K562 (cell line): ENCODE data around the gene ITSN2. TPM values are rescaled to one million over a fixed set of nuclear protein-coding genes. Genes with fewer than 3 reads are reported as not detected.

Experiments used
- ATAC-seq: fragments of 200-7000 bp; cut with Tn5 transposase; 3 replicates; pipeline ENCODE4 v1.9.1; 2020; ENCODE audit warnings: moderate library complexity
- BruUV-seq: library from RNA; stranded (reverse); fragments of 400-500 nt; replicated peaks from 2 replicates; lab custom pipeline; 2021; lab: Mats Ljungman, UMichigan
- CTCF ChIA-PET: fragments of 300-600 bp; formaldehyde crosslinking; extraction: SDS; loops from one replicate; lab custom pipeline; 2021; ENCODE audit warnings: low intra/inter-chr PET ratio; lab: Yijun Ruan, JAX
- POLR2A ChIA-PET: fragments of 300-600, 350-650 bp; sonication (Branson Sonifier 250); formaldehyde crosslinking; extraction: SDS; loops from one replicate; lab custom pipeline; 2021; ENCODE audit warnings: antibody characterized with exemption, inconsistent platforms; lab: Yijun Ruan, JAX
- DNase-seq, 4 experiments: peaks; one replicate each; pipeline versions ENCODE4 v3.0.0 to v3.0.0-alpha.2; 2011 to 2018; ENCODE audit warnings: low spot score in 3 of 4, mixed read lengths in 3 of 4; ENCODE audit errors: extremely low read depth in 1 of 4
- FAIRE-seq: peaks from 2 replicates; lab custom pipeline; 2011; peaks lifted over from hg19 to GRCh38; lab: Jason Lieb, UNC
- H2AFZ ChIP-seq: 2 replicates; pipeline ENCODE4 v1.6.0; 2011; ENCODE audit warnings: low read depth, low read length, control low read depth, inconsistent platforms
- H3K27ac ChIP-seq: fragments of 200-600 bp; 3 replicates; pipeline ENCODE4 v1.8.0; 2011; ENCODE audit warnings: low read depth, mild to moderate bottlenecking, control low read depth, inconsistent platforms, low read length, moderate library complexity, mixed read lengths; ENCODE audit errors: extremely low read depth
- H3K27me3 ChIP-seq, 2 experiments: fragments of 300-600 bp in 1 of 2; 2 replicates in 1 of 2; 3 replicates in 1 of 2; pipeline versions ENCODE4 v1.6.0 to v1.8.0; 2011; ENCODE audit warnings: inconsistent platforms in 2 of 2, low read length in 2 of 2, mild to moderate bottlenecking in 1 of 2, mixed read lengths in 1 of 2, moderate library complexity in 1 of 2; ENCODE audit not compliant: control insufficient read depth in 2 of 2, insufficient read depth in 2 of 2
- H3K36me3 ChIP-seq: fragments of 300-600 bp; 3 replicates; pipeline ENCODE4 v1.8.0; 2011; ENCODE audit warnings: mild to moderate bottlenecking, low read length, inconsistent platforms; ENCODE audit not compliant: control insufficient read depth, insufficient read depth
- H3K4me1 ChIP-seq, 2 experiments: fragments of 200-600 bp in 1 of 2; replicated peaks in 1 of 2; 2 replicates in 1 of 2; 3 replicates in 1 of 2; pipeline versions ENCODE4 v1.5.1 to v1.8.0; 2011; ENCODE audit warnings: inconsistent platforms in 2 of 2, low read length in 2 of 2, mild to moderate bottlenecking in 1 of 2, mixed read lengths in 1 of 2, moderate library complexity in 1 of 2; ENCODE audit not compliant: control insufficient read depth in 2 of 2, insufficient read depth in 2 of 2
- H3K4me2 ChIP-seq: 2 replicates; pipeline ENCODE4 v1.6.1; 2011; ENCODE audit warnings: low read length, control low read depth, inconsistent platforms, mixed read lengths; ENCODE audit not compliant: insufficient read depth
- H3K4me3 ChIP-seq: fragments of 200-600 bp; sonication (generic), shearing (Covaris generic); 2 replicates; pipeline ENCODE4 v1.5.1; 2016; ENCODE audit warnings: control low read depth, inconsistent platforms
- H3K79me2 ChIP-seq: fragments of 200-600 bp; 3 replicates; pipeline ENCODE4 v1.8.0; 2011; ENCODE audit warnings: low read length, inconsistent platforms; ENCODE audit not compliant: control insufficient read depth, insufficient read depth
- H3K9ac ChIP-seq, 2 experiments: 2 replicates each; pipeline versions ENCODE4 v1.6.0 to v1.6.1; 2011; ENCODE audit warnings: low read depth in 2 of 2, low read length in 2 of 2, control low read depth in 1 of 2, inconsistent platforms in 1 of 2, mild to moderate bottlenecking in 1 of 2, mixed read lengths in 1 of 2; ENCODE audit not compliant: insufficient read depth in 1 of 2
- H3K9me1 ChIP-seq: one replicate; pipeline ENCODE4 v1.6.0; 2011; ENCODE audit warnings: inconsistent platforms, mild to moderate bottlenecking, low read length, moderate library complexity; ENCODE audit not compliant: control insufficient read depth, insufficient read depth
- H3K9me3 ChIP-seq: replicated peaks from 2 replicates; pipeline ENCODE4 v1.5.1; 2011; ENCODE audit warnings: low read depth, low read length, inconsistent platforms; ENCODE audit not compliant: control insufficient read depth, insufficient read depth
- H4K20me1 ChIP-seq: replicated peaks from 2 replicates; pipeline ENCODE4 v1.6.1; 2011; ENCODE audit warnings: low read length, inconsistent platforms, mixed read lengths; ENCODE audit not compliant: control insufficient read depth, insufficient read depth
- CBX3 ChIP-seq, 2 experiments: IDR thresholded peaks; 1 replicate in 1 of 2; 2 replicates in 1 of 2; pipeline ENCODE4 v1.6.1; 2012; ENCODE audit warnings: inconsistent platforms in 2 of 2, low read length in 2 of 2, borderline replicate concordance in 1 of 2, control low read depth in 1 of 2
- CBX5 ChIP-seq: IDR thresholded peaks from 2 replicates; pipeline ENCODE4 v1.6.1; 2014; ENCODE audit warnings: low read depth, borderline replicate concordance
- KAT7 ChIP-seq: sonication (generic); formaldehyde crosslinking; IDR thresholded peaks from 2 replicates; pipeline ENCODE4 v1.8.0; 2022; ENCODE audit warnings: missing genetic modification reagents, mild to moderate bottlenecking, borderline replicate concordance
- NFXL1 ChIP-seq: fragments of 450-650 bp; formaldehyde crosslinking; IDR thresholded peaks from 2 replicates; pipeline ENCODE4 v1.4.0; 2021; ENCODE audit warnings: mild to moderate bottlenecking
- TRIM24 ChIP-seq, 2 experiments: fragments of 450-650 bp; IDR thresholded peaks; 2 replicates each; pipeline ENCODE4 v1.6.1; 2016
- TRIM28 ChIP-seq: fragments of 450-650 bp; IDR thresholded peaks from 2 replicates; pipeline ENCODE4 v1.6.1; 2017
- WGBS: fragments of 100-300 bp; shearing (Covaris generic); methylation state at CpG from one replicate; pipeline ENCODE4 v1.1.6; 2016; ENCODE audit warnings: low coverage, mixed read lengths; ENCODE audit not compliant: insufficient coverage; ENCODE audit errors: missing lambda C conversion rate; 5-methylcytosine and 5-hydroxymethylcytosine counted together
- in situ Hi-C: fragments of 300-500 bp; cut with MboI; formaldehyde crosslinking; loops from 4 replicates; pipeline ENCODE4 v1.15.0; 2018; ENCODE audit warnings: inconsistent platforms, mixed read lengths
- intact Hi-C: fragments of 100-400 bp; cut with micrococcal nuclease; formaldehyde crosslinking; loops from 2 replicates; pipeline ENCODE4 v1.14.2; 2022
- polyA plus RNA-seq, 8 experiments: library from polyadenylated mRNA; depleted of rRNA in 4 of 8; stranded (reverse) in 5 of 8; unstranded in 3 of 8; fragments of >200 nt; fragmentation: Nextera tagmentation in 2 of 8; fragmentation: Illumina TruSeq in 1 of 8; extraction: Ambion mirVana in 2 of 8; extraction: Trizol in 1 of 8; gene quantifications; 2 replicates each; pipeline versions ENCODE4 v1.2.1 to v1.2.3, GENCODE V29; 2011 to 2014; ENCODE audit warnings: inconsistent platforms in 1 of 8, missing spikeins in 1 of 8
- total RNA-seq, 7 experiments: library from RNA; depleted of rRNA in 6 of 7; stranded (reverse); fragments of >200 nt in 6 of 7; fragmentation: Illumina TruSeq in 2 of 7; extraction: Trizol in 2 of 7; gene quantifications; 2 replicates each; pipeline versions ENCODE4 v1.2.1 to v1.2.3, GENCODE V29; 2011 to 2021; ENCODE audit warnings: low replicate concordance in 1 of 7
- TF ChIP-seq, protein P1 (sequence below), 2 experiments: fragments of 150-350 bp in 1 of 2; IDR thresholded peaks; 2 replicates each; pipeline ENCODE4 v1.6.1; 2012 to 2016; ENCODE audit warnings: low read depth in 2 of 2, low read length in 2 of 2, mild to moderate bottlenecking in 1 of 2, moderate library complexity in 1 of 2
- TF ChIP-seq, protein P2 (sequence below): fragments of 250-450 bp; sonication (Bioruptor Pico); IDR thresholded peaks from 2 replicates; pipeline ENCODE4 v1.9.0; 2021; ENCODE audit warnings: mild to moderate bottlenecking
- TF ChIP-seq, protein P3 (sequence below): fragments of 450-650 bp; IDR thresholded peaks from 2 replicates; pipeline ENCODE4 v1.6.1; 2018; ENCODE audit warnings: mild to moderate bottlenecking, low read depth; ENCODE audit not compliant: partially characterized antibody

ITSN2 gene
- total and polyA plus RNA-seq, 9 of the 15 experiments (the other 6 are each of a cell fraction or from before 2014, with no cell fraction given), result 6.6 to 19.9 (median 15.2) TPM

DNA sequence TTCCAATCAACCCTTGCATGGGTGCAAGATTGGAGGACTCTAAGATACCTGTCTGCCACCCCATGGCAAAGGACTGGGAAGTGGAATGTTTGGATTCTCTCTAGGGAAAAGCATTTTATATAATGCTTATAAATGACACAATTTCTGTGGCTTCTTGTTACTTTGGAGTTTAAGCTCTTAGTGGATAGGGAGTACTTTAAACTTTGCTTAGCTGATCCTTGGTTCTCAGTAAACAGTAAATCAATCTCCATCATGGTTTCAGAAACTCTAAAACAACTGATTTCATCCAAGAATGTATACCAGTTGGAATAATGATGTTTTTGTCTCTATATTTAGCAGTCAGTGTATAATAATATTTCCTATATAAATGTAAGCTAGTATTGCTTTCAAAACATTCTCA is 199.6 kb downstream of the ITSN2 start (continued):
- TF ChIP-seq, protein P1, sequence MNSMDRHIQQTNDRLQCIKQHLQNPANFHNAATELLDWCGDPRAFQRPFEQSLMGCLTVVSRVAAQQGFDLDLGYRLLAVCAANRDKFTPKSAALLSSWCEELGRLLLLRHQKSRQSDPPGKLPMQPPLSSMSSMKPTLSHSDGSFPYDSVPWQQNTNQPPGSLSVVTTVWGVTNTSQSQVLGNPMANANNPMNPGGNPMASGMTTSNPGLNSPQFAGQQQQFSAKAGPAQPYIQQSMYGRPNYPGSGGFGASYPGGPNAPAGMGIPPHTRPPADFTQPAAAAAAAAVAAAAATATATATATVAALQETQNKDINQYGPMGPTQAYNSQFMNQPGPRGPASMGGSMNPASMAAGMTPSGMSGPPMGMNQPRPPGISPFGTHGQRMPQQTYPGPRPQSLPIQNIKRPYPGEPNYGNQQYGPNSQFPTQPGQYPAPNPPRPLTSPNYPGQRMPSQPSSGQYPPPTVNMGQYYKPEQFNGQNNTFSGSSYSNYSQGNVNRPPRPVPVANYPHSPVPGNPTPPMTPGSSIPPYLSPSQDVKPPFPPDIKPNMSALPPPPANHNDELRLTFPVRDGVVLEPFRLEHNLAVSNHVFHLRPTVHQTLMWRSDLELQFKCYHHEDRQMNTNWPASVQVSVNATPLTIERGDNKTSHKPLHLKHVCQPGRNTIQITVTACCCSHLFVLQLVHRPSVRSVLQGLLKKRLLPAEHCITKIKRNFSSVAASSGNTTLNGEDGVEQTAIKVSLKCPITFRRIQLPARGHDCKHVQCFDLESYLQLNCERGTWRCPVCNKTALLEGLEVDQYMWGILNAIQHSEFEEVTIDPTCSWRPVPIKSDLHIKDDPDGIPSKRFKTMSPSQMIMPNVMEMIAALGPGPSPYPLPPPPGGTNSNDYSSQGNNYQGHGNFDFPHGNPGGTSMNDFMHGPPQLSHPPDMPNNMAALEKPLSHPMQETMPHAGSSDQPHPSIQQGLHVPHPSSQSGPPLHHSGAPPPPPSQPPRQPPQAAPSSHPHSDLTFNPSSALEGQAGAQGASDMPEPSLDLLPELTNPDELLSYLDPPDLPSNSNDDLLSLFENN (IDR thresholded peaks at IDR 0.05; ENCODE audit: low read depth in 2 of 2, low read length in 2 of 2), result no peak
- no peak for TF ChIP-seq KAT7

DNA sequence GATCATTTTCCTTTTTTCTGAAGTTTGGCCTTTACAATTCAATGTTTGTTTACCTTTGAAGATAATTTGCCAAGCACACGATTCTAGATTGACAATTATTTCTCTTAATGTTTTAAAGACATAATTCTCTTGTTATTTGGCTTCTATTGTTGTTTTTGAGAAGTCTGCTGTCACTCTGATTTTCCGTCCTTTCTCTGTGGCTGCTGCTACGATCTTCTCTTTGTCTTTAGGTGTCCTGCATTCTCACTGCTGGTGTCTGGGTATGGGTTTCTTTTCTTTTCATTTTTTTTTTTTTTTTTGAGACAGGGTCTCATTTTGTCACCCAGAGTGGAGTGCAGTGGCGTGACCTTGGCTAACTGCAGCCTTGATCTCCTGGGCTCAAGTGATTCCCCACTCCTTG is 200.6 kb downstream of the ITSN2 start:
- CTCF ChIA-PET, result no interaction called here
- H3K9me1 ChIP-seq, result no peaks in the 10 kb centered on the region
- WGBS, result 16% methylated on average over 4 of the region's 4 CpGs
- FAIRE-seq (no peak), DNase-seq (no peak), ATAC-seq (no peak)
- no peaks in the 10 kb centered on the region for H4K20me1 ChIP-seq
- in situ Hi-C loops, result no loop called here
- no peak overlapping the region for H2AFZ ChIP-seq
- POLR2A ChIA-PET, result no interaction called here
- no TSS peak for BruUV-seq
- H3K36me3 ChIP-seq, result no peaks in the 10 kb centered on the region
- H3K9me3 ChIP-seq, result no peaks in the 10 kb centered on the region
- H3K4me3 ChIP-seq, result no peak overlapping the region
- intact Hi-C loops, result no loop called here
- H3K9ac ChIP-seq, result no peak overlapping the region
- H3K79me2 ChIP-seq, result no peaks in the 10 kb centered on the region
- H3K27ac ChIP-seq, result no peak overlapping the region
- H3K4me2 ChIP-seq, result no peak overlapping the region
- TF ChIP-seq CBX3 (IDR thresholded peaks at IDR 0.05; ENCODE audit: borderline replicate concordance in 1 of 2, low read length in 2 of 2), result peak in 1 of 2 experiments; percentile 93; a peak in 2 of 3 replicates
- TF ChIP-seq, protein P2, sequence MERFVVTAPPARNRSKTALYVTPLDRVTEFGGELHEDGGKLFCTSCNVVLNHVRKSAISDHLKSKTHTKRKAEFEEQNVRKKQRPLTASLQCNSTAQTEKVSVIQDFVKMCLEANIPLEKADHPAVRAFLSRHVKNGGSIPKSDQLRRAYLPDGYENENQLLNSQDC (CRISPR knock-in tag), result no peak
- peak; percentile 23 to 47; a peak in 2 of 4 replicates for TF ChIP-seq TRIM24 (IDR thresholded peaks at IDR 0.05)
- TF ChIP-seq, protein P3, sequence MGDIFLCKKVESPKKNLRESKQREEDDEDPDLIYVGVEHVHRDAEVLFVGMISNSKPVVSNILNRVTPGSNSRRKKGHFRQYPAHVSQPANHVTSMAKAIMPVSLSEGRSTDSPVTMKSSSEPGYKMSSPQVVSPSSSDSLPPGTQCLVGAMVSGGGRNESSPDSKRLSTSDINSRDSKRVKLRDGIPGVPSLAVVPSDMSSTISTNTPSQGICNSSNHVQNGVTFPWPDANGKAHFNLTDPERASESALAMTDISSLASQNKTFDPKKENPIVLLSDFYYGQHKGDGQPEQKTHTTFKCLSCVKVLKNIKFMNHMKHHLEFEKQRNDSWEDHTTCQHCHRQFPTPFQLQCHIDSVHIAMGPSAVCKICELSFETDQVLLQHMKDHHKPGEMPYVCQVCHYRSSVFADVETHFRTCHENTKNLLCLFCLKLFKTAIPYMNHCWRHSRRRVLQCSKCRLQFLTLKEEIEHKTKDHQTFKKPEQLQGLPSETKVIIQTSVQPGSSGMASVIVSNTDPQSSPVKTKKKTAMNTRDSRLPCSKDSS, result peak; percentile 81
- no peak for TF ChIP-seq NFXL1 (CRISPR knock-in tag)
- peak; percentile 79; the same call in 1 of the 2 replicates for TF ChIP-seq TRIM28
- peak; percentile 66; the same call in 1 of the 2 replicates for TF ChIP-seq CBX5
- no peaks in the 10 kb centered on the region for H3K4me1 ChIP-seq
- H3K27me3 ChIP-seq, result no peaks in the 10 kb centered on the region
